Thoracic aorta (tissue), 2 donors: ENCODE results near the gene LRRC42. TPM values are rescaled to one million over a fixed set of nuclear protein-coding genes. Genes with fewer than 3 reads are reported as not detected.

Source experiments
- ATAC-seq: fragments of 150-250 bp; one replicate; pipeline ENCODE4 v1.8.0; 2017; ENCODE audit warnings: low read depth; ENCODE audit not compliant: insufficient number of reproducible peaks, low FRiP score
- DNase-seq: peaks from one replicate; pipeline ENCODE4 v3.0.0-alpha.2; 2020; ENCODE audit warnings: low spot score
- H3K27ac ChIP-seq, 2 donors: fragments of 200-600 bp; sonication (generic); 1 replicate in 1 of 2; 2 replicates in 1 of 2; pipeline ENCODE4 v1.5.1; 2016; ENCODE audit warnings: mild to moderate bottlenecking in 2 of 2, moderate library complexity in 2 of 2
- H3K27me3 ChIP-seq: fragments of 200-600 bp; sonication (generic); replicated peaks from 2 replicates; pipeline ENCODE4 v1.6.0; 2016; ENCODE audit warnings: mild to moderate bottlenecking; ENCODE audit not compliant: insufficient read depth
- H3K36me3 ChIP-seq: fragments of 200-600 bp; sonication (generic); one replicate; pipeline ENCODE4 v1.5.1; 2016
- H3K4me1 ChIP-seq, 2 donors: fragments of 200-600 bp; sonication (generic); 1 replicate in 1 of 2; 2 replicates in 1 of 2; pipeline versions ENCODE4 v1.5.1 to v1.6.0; 2016; ENCODE audit warnings: low read depth in 2 of 2, mild to moderate bottlenecking in 1 of 2; ENCODE audit not compliant: control insufficient read depth in 1 of 2
- H3K4me3 ChIP-seq: fragments of 200-600 bp; sonication (generic); 2 replicates; pipeline ENCODE4 v1.5.1; 2016; ENCODE audit warnings: mild to moderate bottlenecking
- H3K9me3 ChIP-seq: fragments of 200-600 bp; sonication (generic); 2 replicates; pipeline ENCODE4 v1.5.1; 2016
- total RNA-seq, 2 donors: library from RNA; depleted of rRNA; stranded (reverse); fragments of >200 nt; gene quantifications; one replicate each; pipeline versions ENCODE4 v1.1.0 to v1.2.3, GENCODE V29; 2016
- TF ChIP-seq, protein P1 (sequence below): fragments of 200-600 bp; sonication (generic); IDR thresholded peaks from one replicate; pipeline ENCODE4 v1.5.1; 2019; ENCODE audit warnings: antibody characterized with exemption

LRRC42 gene, protein sequence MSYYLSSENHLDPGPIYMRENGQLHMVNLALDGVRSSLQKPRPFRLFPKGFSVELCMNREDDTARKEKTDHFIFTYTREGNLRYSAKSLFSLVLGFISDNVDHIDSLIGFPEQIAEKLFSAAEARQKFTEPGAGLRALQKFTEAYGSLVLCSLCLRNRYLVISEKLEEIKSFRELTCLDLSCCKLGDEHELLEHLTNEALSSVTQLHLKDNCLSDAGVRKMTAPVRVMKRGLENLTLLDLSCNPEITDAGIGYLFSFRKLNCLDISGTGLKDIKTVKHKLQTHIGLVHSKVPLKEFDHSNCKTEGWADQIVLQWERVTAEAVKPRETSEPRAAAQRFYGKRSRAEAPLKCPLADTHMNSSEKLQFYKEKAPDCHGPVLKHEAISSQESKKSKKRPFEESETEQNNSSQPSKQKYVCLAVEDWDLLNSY
- total RNA-seq = 10 to 100 TPM; 17.8 to 18.3 TPM

DNA sequence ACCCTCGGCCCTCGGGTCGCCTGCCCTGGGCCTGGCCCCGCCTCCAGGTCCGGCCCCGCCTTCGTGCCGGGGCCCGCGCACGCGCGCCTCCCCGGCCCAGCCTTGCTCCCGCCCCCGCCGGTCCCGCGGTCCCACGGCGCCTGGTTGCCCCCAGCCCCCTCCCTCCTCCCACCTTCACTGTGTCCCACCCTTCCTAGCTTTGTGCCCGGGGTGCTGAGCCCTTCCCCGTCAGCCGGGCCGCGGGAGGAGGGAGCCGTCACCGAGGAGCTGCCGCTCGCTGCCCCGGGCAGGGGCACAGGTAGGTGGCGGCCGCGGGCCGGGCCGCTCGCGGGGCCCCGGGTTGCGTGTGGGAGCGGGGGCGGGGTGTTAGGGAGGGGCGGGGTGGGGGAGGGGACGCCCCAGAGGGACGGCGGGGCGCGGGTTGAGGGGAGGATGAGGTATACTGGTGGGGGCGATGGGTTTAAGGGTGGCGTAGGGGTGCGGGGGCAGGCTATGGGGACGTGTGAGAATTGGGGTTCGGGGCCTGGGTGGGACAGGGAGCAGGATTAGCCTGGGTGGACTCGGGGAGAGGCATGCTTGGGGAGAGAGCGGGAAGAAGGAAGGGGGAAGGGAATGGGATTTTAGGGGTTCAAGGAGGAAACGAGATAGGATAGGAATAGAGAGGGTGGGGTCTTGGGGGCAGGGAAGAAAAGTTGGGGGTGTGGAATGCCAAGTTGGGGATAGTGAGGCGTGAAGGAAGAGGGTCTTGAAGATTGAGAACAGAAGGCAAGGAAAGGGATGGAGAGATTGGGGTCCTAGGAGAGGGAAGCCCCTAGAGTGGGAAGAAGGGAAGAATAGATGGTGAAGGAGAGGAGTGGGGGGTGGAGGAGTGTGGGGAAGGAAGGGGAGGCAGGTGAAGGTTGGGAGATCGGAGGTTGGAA lies at the start of gene LRRC42:
LRRC42 (plus strand) TSS at position 99 of the 920 bp plus-strand sequence. CDS start 5,650 bp downstream, outside the sequence.
- H3K27ac ChIP-seq = peak within 1 kb of the TSS; percentile 83 to 88
- no peaks in the 10 kb centered on the region for H3K27me3 ChIP-seq
- H3K36me3 ChIP-seq = no peaks in the 10 kb centered on the region
- peak; percentile 19 for DNase-seq
- H3K9me3 ChIP-seq = no peaks in the 10 kb centered on the region
- ATAC-seq = peak; percentile 84
- peak within 1 kb of the TSS; percentile 96 for H3K4me3 ChIP-seq
- TF ChIP-seq, protein P1, sequence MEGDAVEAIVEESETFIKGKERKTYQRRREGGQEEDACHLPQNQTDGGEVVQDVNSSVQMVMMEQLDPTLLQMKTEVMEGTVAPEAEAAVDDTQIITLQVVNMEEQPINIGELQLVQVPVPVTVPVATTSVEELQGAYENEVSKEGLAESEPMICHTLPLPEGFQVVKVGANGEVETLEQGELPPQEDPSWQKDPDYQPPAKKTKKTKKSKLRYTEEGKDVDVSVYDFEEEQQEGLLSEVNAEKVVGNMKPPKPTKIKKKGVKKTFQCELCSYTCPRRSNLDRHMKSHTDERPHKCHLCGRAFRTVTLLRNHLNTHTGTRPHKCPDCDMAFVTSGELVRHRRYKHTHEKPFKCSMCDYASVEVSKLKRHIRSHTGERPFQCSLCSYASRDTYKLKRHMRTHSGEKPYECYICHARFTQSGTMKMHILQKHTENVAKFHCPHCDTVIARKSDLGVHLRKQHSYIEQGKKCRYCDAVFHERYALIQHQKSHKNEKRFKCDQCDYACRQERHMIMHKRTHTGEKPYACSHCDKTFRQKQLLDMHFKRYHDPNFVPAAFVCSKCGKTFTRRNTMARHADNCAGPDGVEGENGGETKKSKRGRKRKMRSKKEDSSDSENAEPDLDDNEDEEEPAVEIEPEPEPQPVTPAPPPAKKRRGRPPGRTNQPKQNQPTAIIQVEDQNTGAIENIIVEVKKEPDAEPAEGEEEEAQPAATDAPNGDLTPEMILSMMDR = no peak
- peaks cover 15 to 46% of the 10 kb centered on the region in 2 donors for H3K4me1 ChIP-seq

DNA sequence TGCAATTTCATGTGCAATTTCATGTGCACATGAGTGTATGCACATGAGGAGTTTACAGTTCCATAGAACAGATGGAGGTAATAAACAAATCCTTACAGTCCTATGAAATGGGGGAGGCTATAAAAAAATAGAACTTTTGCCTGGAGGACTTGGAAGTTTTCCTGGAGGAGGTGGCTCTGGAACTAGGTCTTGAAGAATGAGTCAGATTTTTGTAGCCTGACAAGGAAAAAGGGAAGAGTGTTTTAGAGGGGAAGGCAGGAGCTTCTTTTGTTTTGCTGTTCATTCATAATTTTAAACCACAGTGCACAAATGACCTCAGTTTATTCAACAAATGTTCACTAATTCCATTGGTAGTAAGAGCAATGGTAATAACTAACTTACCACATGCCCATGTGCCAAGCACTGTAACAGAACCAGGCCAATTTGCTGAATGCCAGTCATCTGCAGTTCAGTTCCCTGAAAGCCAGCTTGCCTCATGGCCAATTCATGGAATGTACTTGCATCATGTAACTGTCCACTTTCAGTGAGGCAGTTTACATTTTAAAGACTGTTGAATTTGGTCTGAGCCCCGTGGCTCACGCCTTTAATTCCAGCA lies 49.4 kb upstream of the LRRC42 start:
- Histone ChIP-seq H3K27ac (peak overlapping the region; percentile 70 to 75), H3K36me3 (no peaks in the 10 kb centered on the region), H3K4me3 (no peak overlapping the region), H3K9me3 (no peaks in the 10 kb centered on the region), H3K27me3 (no peaks in the 10 kb centered on the region), H3K4me1 (peaks cover 25 to 53% of the 10 kb centered on the region in 2 donors)
- DNase-seq = no peak
- TF ChIP-seq, protein P1 = no peak
- ATAC-seq = peak; percentile 63

DNA sequence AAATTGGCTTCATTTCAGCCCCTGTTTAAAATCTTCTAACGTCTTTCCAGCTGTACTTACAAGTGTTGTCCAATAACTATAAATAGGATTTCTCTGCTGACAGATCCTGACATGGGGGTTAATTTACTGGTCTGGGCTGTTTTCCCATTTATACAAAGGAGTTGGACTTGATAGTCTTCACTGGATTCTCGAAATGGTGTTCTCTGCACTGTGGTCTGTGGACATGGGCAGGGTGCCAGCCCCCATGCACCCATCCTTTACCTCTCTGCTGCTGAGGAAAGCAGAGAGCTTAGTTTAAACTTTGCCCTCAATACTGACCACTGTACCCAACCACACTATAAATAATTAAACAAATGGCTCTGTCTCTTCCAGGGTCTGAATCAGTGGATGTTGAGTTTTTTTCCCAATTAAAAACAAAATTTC lies 46.9 kb upstream of the LRRC42 start:
- peak overlapping the region; percentile 61 to 70 for H3K27ac ChIP-seq
- no peak for ATAC-seq

DNA sequence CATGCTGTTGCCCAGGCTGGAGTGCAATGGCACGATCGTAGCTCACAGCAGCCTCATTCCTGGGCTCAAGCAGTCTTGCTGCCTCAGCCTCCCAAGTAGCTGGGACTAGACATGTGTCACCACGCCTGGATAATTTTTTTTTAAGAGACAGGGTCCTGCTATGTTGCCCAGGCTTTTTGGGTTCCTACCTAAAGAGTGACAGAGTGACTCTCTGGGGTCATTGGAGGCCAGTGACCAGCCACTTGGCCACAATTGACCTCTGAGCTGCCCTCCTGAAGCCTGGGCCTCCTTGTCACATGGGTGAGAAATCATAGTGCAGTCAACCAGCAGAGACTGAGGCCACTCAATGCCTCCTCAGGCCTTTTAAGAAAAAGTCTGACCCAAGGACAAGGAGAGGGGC lies 46.4 kb upstream of the LRRC42 start:
- Histone ChIP-seq H3K4me3 (no peak overlapping the region), H3K4me1 (peaks cover 25 to 59% of the 10 kb centered on the region in 2 donors), H3K36me3 (no peaks in the 10 kb centered on the region), H3K9me3 (no peaks in the 10 kb centered on the region), H3K27me3 (no peaks in the 10 kb centered on the region), H3K27ac (no peak overlapping the region)
- TF ChIP-seq, protein P1 = no peak
- ATAC-seq (no peak), DNase-seq (no peak)

More for the DNA sequence above, 46.9 kb upstream of the LRRC42 start:
- Histone ChIP-seq H3K4me1 (peaks cover 25 to 59% of the 10 kb centered on the region in 2 donors), H3K4me3 (peak overlapping the region; percentile 21), H3K27me3 (no peaks in the 10 kb centered on the region), H3K9me3 (no peaks in the 10 kb centered on the region), H3K36me3 (no peaks in the 10 kb centered on the region)
- DNase-seq = no peak
- TF ChIP-seq, protein P1 = no peak
